Stimulated activated CD4-positive, alpha-beta T cell treated with anti-CD3 and anti-CD28 coated beads, Interleukin-12 subunit alpha, Interleukin-12 subunit beta, amount 100 ng/mL, for 48 hours (primary cell): Measurements from ENCODE around the gene TRAF3IP3.

ENCODE experiments used
- DNase-seq, 3 donors: peaks; one replicate each; pipeline ENCODE4 v3.0.0-alpha.2; 2020; ENCODE audit warnings: low read depth in 2 of 3, low spot score in 1 of 3

Gene TRAF3IP3

GRCh38 chr1:209797978-209798639, 42.3 kb downstream of the TRAF3IP3 start:
- no peak for DNase-seq

GRCh38 chr1:209800984-209801834, 45.4 kb downstream of the TRAF3IP3 start:
- no peak for DNase-seq

- no peak for DNase-seq
Measured at GRCh38 chr1:209802117-209802779, 46.4 kb downstream of the TRAF3IP3 start.

- DNase-seq = no peak
Measured at GRCh38 chr1:209802780-209803152, 46.9 kb downstream of the TRAF3IP3 start.

GRCh38 chr1:209803568-209803967, 47.7 kb downstream of the TRAF3IP3 start:
- no peak for DNase-seq

GRCh38 chr1:209805341-209805781, 49.5 kb downstream of the TRAF3IP3 start:
- no peak for DNase-seq

GRCh38 chr1:209805875-209806760, 50.3 kb downstream of the TRAF3IP3 start, which contains the start of gene IRF6:
TSS of gene IRF6 (minus strand) at chr1:209806142. CDS start at chr1:209801413, 4,729 bp downstream.
- peak; percentile 26 to 57 (median 29) for DNase-seq

GRCh38 chr1:209807509-209807908, 51.7 kb downstream of the TRAF3IP3 start:
- no peak for DNase-seq

GRCh38 chr1:209808059-209808581, 52.3 kb downstream of the TRAF3IP3 start:
- DNase-seq = no peak

- no peak for DNase-seq
Measured at GRCh38 chr1:209809611-209810010, 53.8 kb downstream of the TRAF3IP3 start.

GRCh38 chr1:209810783-209811182, 54.9 kb downstream of the TRAF3IP3 start:
- no peak for DNase-seq

- DNase-seq = no peak
Measured at GRCh38 chr1:209813902-209814301, 58.0 kb downstream of the TRAF3IP3 start.

GRCh38 chr1:209815490-209815889, 59.6 kb downstream of the TRAF3IP3 start:
- no peak for DNase-seq

GRCh38 chr1:209815931-209816341, 60.1 kb downstream of the TRAF3IP3 start:
- DNase-seq = no peak

GRCh38 chr1:209816923-209817322, 61.1 kb downstream of the TRAF3IP3 start:
- no peak for DNase-seq

- no peak for DNase-seq
Measured at GRCh38 chr1:209817691-209818090, 61.8 kb downstream of the TRAF3IP3 start.

- DNase-seq = no peak
Measured at GRCh38 chr1:209819058-209819457, 63.2 kb downstream of the TRAF3IP3 start.

- DNase-seq = no peak
Measured at GRCh38 chr1:209820986-209821385, 65.1 kb downstream of the TRAF3IP3 start.

- no peak for DNase-seq
Measured at GRCh38 chr1:209822706-209823105, 66.9 kb downstream of the TRAF3IP3 start.
